ENCODE data around the gene LYST.

LYST gene

GRCh38 chr1:235885655-235886262, 19.1 kb upstream of the LYST start:
- DNase-seq (ENCODE audit: low read depth, low spot score): no peak

GRCh38 chr1:235883261-235883927, 16.7 kb upstream of the LYST start:
- DNase-seq (ENCODE audit: low read depth, low spot score): no peak

- no peak for DNase-seq (ENCODE audit: low read depth, low spot score)
Observed at GRCh38 chr1:235882816-235883215, 16.1 kb upstream of the LYST start.

GRCh38 chr1:235881930-235882700, 15.4 kb upstream of the LYST start:
- DNase-seq (ENCODE audit: low read depth, low spot score): no peak

GRCh38 chr1:235878082-235878811, 11.5 kb upstream of the LYST start:
- DNase-seq (ENCODE audit: low read depth, low spot score): no peak

- DNase-seq (ENCODE audit: low read depth, low spot score): no peak
Observed at GRCh38 chr1:235876402-235876841, 9.7 kb upstream of the LYST start.

GRCh38 chr1:235875036-235875597, 8.4 kb upstream of the LYST start:
- DNase-seq (ENCODE audit: low read depth, low spot score): no peak

- no peak for DNase-seq (ENCODE audit: low read depth, low spot score)
Observed at GRCh38 chr1:235874261-235874660, 7.6 kb upstream of the LYST start.

GRCh38 chr1:235873571-235873970, 6.9 kb upstream of the LYST start:
- DNase-seq (ENCODE audit: low read depth, low spot score): no peak

GRCh38 chr1:235873045-235873444, 6.3 kb upstream of the LYST start:
- no peak for DNase-seq (ENCODE audit: low read depth, low spot score)

GRCh38 chr1:235872270-235872669, 5.6 kb upstream of the LYST start:
- no peak for DNase-seq (ENCODE audit: low read depth, low spot score)

- DNase-seq (ENCODE audit: low read depth, low spot score): no peak
Observed at GRCh38 chr1:235867903-235868469, 1.3 kb upstream of the LYST start.

- peak; percentile 93 for DNase-seq (ENCODE audit: low read depth, low spot score)
Observed at GRCh38 chr1:235866913-235867845, 473 bp upstream of the LYST start.

GRCh38 chr1:235865565-235866204, 1.0 kb downstream of the LYST start:
- DNase-seq (ENCODE audit: low read depth, low spot score): no peak

- no peak for DNase-seq (ENCODE audit: low read depth, low spot score)
Observed at GRCh38 chr1:235864931-235865525, 1.7 kb downstream of the LYST start.

- DNase-seq (ENCODE audit: low read depth, low spot score): no peak
Observed at GRCh38 chr1:235864469-235864868, 2.2 kb downstream of the LYST start.

GRCh38 chr1:235863699-235864093, 3.0 kb downstream of the LYST start:
- no peak for DNase-seq (ENCODE audit: low read depth, low spot score)

- no peak for DNase-seq (ENCODE audit: low read depth, low spot score)
Observed at GRCh38 chr1:235861857-235862256, 4.8 kb downstream of the LYST start.

- no peak for DNase-seq (ENCODE audit: low read depth, low spot score)
Observed at GRCh38 chr1:235860829-235861228, 5.9 kb downstream of the LYST start.
